Bronchial epithelial cell (primary cell): Measurements from ENCODE around the gene TMEM151A. TPM values are rescaled to one million over a fixed set of nuclear protein-coding genes. Genes with fewer than 3 reads are reported as not detected.

Experiments used
- DNase-seq: peaks from one replicate; pipeline ENCODE4 v3.0.0-alpha.2; 2010; ENCODE audit warnings: low read depth
- FAIRE-seq: peaks from 2 replicates; lab custom pipeline; 2011; peaks lifted over from hg19 to GRCh38; lab: Jason Lieb, UNC
- H3K27me3 ChIP-seq: 2 replicates; pipeline ENCODE4 v1.5.1; 2011; ENCODE audit warnings: low read length; ENCODE audit not compliant: control insufficient read depth, insufficient read depth
- H3K36me3 ChIP-seq: 2 replicates; pipeline ENCODE4 v1.5.1; 2011; ENCODE audit warnings: low read length; ENCODE audit not compliant: control insufficient read depth, insufficient read depth
- H3K4me3 ChIP-seq: 2 replicates; pipeline ENCODE4 v1.5.1; 2011; ENCODE audit warnings: mild to moderate bottlenecking, low read depth, low read length, control low read depth
- CTCF ChIP-seq: IDR thresholded peaks from 2 replicates; pipeline ENCODE4 v1.5.1; 2011; ENCODE audit warnings: mild to moderate bottlenecking, moderate library complexity, low read length, control low read depth, inconsistent platforms; ENCODE audit not compliant: insufficient read depth, severe bottlenecking
- total RNA-seq: library from RNA; depleted of rRNA; stranded (reverse); fragments of >200 nt; gene quantifications from 2 replicates; pipeline ENCODE4 v1.2.1, GENCODE V29; 2014

The TMEM151A gene
- total RNA-seq, 1 donor from 2014 or later: not detected

GRCh38 chr11:66337103-66337899 lies 45.6 kb downstream of the TMEM151A start:
- no peak for TF ChIP-seq CTCF
- Histone ChIP-seq H3K4me3 (no peak overlapping the region), H3K36me3 (peaks cover 51% of the 10 kb centered on the region), H3K27me3 (no peaks in the 10 kb centered on the region)
- FAIRE-seq (no peak), DNase-seq (no peak)

GRCh38 chr11:66338276-66339161 lies 46.8 kb downstream of the TMEM151A start:
- Histone ChIP-seq H3K4me3 (no peak overlapping the region), H3K36me3 (peaks cover 42% of the 10 kb centered on the region), H3K27me3 (no peaks in the 10 kb centered on the region)
- FAIRE-seq (no peak), DNase-seq (no peak)
- no peak for TF ChIP-seq CTCF

GRCh38 chr11:66339162-66339675 lies 47.5 kb downstream of the TMEM151A start:
- FAIRE-seq (peak; percentile 98), DNase-seq (peak; percentile 98)
- no peaks in the 10 kb centered on the region for H3K27me3 ChIP-seq
- no peak overlapping the region for H3K4me3 ChIP-seq
- H3K36me3 ChIP-seq: peaks cover 38% of the 10 kb centered on the region
- no peak for TF ChIP-seq CTCF

GRCh38 chr11:66339686-66340483 lies 48.2 kb downstream of the TMEM151A start:
- DNase-seq (no peak), FAIRE-seq (no peak)
- no peaks in the 10 kb centered on the region for H3K27me3 ChIP-seq
- no peak for TF ChIP-seq CTCF
- H3K4me3 ChIP-seq: no peak overlapping the region
- H3K36me3 ChIP-seq: peaks cover 32% of the 10 kb centered on the region

GRCh38 chr11:66340596-66341501 lies 49.2 kb downstream of the TMEM151A start:
- Histone ChIP-seq H3K27me3 (no peaks in the 10 kb centered on the region), H3K4me3 (no peak overlapping the region), H3K36me3 (peaks cover 26% of the 10 kb centered on the region)
- FAIRE-seq (no peak), DNase-seq (no peak)
- TF ChIP-seq CTCF: no peak
